Motor neuron (in vitro differentiated cells): ENCODE measurements around the gene JAG2. TPM values are rescaled to one million over a fixed set of nuclear protein-coding genes. Genes with fewer than 3 reads are reported as not detected.
A peak's percentile ranks its signal among the peaks of the same experiment; 100 is the strongest.
"Not testable (repeated sequence)": the region's sequence is repeated elsewhere in the genome, so short reads cannot be mapped to it uniquely, and the experiment has no call there.

Experiments used
- ATAC-seq, 8 experiments: fragments of 200-7000 bp; cut with Tn5 transposase; replicated peaks in 6 of 8; 2 replicates each; pipeline ENCODE4 v1.8.0; 2021; ENCODE audit warnings: mild to moderate bottlenecking in 8 of 8, moderate library complexity in 8 of 8
- H3K27ac ChIP-seq, 2 donors: fragments of 250-450 bp; sonication (Bioruptor Pico); 2 replicates each; pipeline ENCODE4 v1.9.0; 2021; ENCODE audit warnings: antibody characterized with exemption in 2 of 2, mild to moderate bottlenecking in 2 of 2, moderate library complexity in 1 of 2
- H3K4me1 ChIP-seq, 2 donors: fragments of 250-450 bp; sonication (Bioruptor Pico); replicated peaks in 1 of 2; 2 replicates each; pipeline ENCODE4 v1.6.1; 2021; ENCODE audit warnings: antibody characterized with exemption in 2 of 2, mild to moderate bottlenecking in 2 of 2, moderate library complexity in 1 of 2
- H3K4me3 ChIP-seq, 5 donors: fragments of 250-450 bp; sonication (Bioruptor Pico); 2 replicates each; pipeline ENCODE4 v1.9.0; 2021; ENCODE audit warnings: antibody characterized with exemption in 5 of 5, mild to moderate bottlenecking in 5 of 5, moderate library complexity in 4 of 5
- WGBS, 10 experiments: fragments of 450-650 bp; shearing (Covaris generic); methylation state at CpG; one replicate each; pipeline ENCODE4 v1.0.0; 2022; 5-methylcytosine and 5-hydroxymethylcytosine counted together
- in situ Hi-C, 9 experiments: fragments of 400-800 bp; cut with MboI; loops; one replicate each; pipeline ENCODE4 v1.15.0; 2021; ENCODE audit warnings: low sequenced_read_pairs in 9 of 9, low pct_unique_long_range_greater_than_20kb in 2 of 9; ENCODE audit not compliant: unreplicated experiment in 9 of 9
- total RNA-seq, 8 experiments: library from RNA; unstranded; fragments of 300-600 nt; gene quantifications; 2 replicates each; pipeline versions ENCODE4 v1.2.3 to v1.2.4, GENCODE V29; 2022

The JAG2 gene
- total RNA-seq, 8 experiments from 2014 or later, result 2.9 to 11.4 (median 5.2) TPM

DNA sequence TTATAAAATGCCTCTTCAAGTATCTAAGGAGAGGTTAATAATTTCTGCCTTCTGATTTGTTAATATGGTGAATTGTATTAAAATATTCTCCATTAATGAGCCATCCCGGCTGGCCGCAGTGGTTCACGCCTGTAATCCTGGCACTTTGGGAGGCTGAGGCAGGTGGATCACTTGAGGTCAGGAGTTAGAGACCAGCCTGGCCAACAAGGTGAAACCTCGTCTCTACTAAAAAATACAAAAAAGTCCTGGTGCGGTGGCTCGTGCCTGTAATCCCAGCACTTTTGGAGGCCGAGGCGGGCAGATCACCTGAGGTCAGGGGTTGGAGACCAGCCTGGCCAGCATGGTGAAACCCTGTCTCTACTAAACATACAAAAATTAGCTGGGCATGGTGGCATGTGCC is 59.3 kb downstream of the JAG2 start:
- in situ Hi-C loops, H3K4me1 ChIP-seq, H3K27ac ChIP-seq, H3K4me3 ChIP-seq, ATAC-seq: not testable (repeated sequence)
- WGBS, 10 experiments, result 0 to 100% (median 61%) methylated on average over 1 to 7 of the region's 8 CpGs; no CpG with 5 or more reads in 1 of the 10 experiments

GRCh38 chr14:105108516-105108864 is 60.1 kb downstream of the JAG2 start:
- H3K27ac ChIP-seq, result no peak overlapping the region
- no peak overlapping the region for H3K4me3 ChIP-seq
- H3K4me1 ChIP-seq, result no peaks in the 10 kb centered on the region
- in situ Hi-C loops, result no loop called here
- 0 to 100% (median 63%) methylated on average over 1 to 6 of the region's 7 CpGs; no CpG with 5 or more reads in 2 of the 10 experiments for WGBS, 10 experiments
- ATAC-seq, result no peak

- no peak for ATAC-seq
- no peak overlapping the region for H3K27ac ChIP-seq
- in situ Hi-C loops, result no loop called here
- 0 to 71% (median 66%) methylated on average over 1 to 9 of the region's 9 CpGs for WGBS, 10 experiments
- no peak overlapping the region for H3K4me3 ChIP-seq
- H3K4me1 ChIP-seq, result no peaks in the 10 kb centered on the region
These were observed 60.6 kb downstream of the JAG2 start for GRCh38 chr14:105107781-105108515.

GRCh38 chr14:105107351-105107750 is 61.2 kb downstream of the JAG2 start:
- no peak for ATAC-seq
- Histone ChIP-seq H3K27ac (no peak overlapping the region), H3K4me3 (no peak overlapping the region), H3K4me1 (no peaks in the 10 kb centered on the region)
- in situ Hi-C loops, result no loop called here
- 60 to 100% (median 78%) methylated on average over 1 to 7 of the region's 7 CpGs; no CpG with 5 or more reads in 5 of the 10 experiments for WGBS, 10 experiments

DNA sequence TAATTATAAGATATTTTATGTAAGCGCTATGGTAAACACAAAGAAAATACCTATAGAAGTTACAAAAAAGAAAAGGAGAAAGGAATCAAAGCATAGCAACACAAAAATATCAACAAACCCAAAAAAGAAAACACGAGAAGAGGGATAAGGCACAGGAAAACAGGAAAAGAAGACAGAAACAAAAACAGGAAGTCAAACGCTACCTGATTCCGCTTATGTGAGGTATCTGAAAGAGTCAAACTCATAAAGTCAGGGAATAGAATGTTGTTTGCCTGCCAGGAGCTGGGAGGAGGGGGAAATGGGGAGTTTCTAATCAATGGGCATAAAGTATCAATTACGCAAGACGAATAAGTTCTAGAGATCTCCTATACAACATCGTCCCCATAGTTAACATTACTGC is 63.4 kb downstream of the JAG2 start:
- 33 to 83% (median 70%) methylated on average over 2 to 7 of the region's 7 CpGs for WGBS, 10 experiments
- H3K4me1 ChIP-seq, result no peaks in the 10 kb centered on the region
- no peak overlapping the region for H3K27ac ChIP-seq
- ATAC-seq, result no peak
- in situ Hi-C loops, result no loop called here
- no peak overlapping the region for H3K4me3 ChIP-seq

- no peaks in the 10 kb centered on the region for H3K4me1 ChIP-seq
- in situ Hi-C loops, result no loop called here
- WGBS, 10 experiments, result 0 to 100% (median 89%) methylated on average over 1 to 3 of the region's 3 CpGs; no CpG with 5 or more reads in 5 of the 10 experiments
- H3K27ac ChIP-seq, result no peak overlapping the region
- ATAC-seq, result no peak
- no peak overlapping the region for H3K4me3 ChIP-seq
These were observed 65.7 kb downstream of the JAG2 start for GRCh38 chr14:105102893-105103292.

- 40 to 100% (median 86%) methylated on average over 1 to 6 of the region's 7 CpGs; no CpG with 5 or more reads in 1 of the 10 experiments for WGBS, 10 experiments
- in situ Hi-C loops, result no loop called here
These were observed 66.2 kb downstream of the JAG2 start for GRCh38 chr14:105102361-105102870.

DNA sequence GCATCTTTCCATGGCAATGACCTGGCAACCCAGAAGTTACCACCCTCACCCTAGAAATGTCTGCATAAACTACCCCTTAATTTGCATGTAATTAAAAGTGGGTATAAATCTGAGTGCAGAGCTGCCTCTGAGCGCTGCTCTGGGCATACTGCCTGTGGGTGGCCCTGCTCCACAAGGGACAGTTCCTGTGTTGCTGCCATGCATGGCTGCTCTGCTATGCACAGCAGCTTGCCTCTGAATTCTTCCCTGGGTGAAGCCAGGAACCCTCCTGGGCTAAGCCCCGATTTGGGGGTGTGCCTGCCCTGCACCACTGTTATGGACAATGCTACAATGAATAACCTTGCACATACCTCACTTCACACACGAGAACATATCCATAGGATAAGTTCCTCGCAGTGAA is 67.7 kb downstream of the JAG2 start:
- peak in 1 of 8 experiments; percentile 29 for ATAC-seq
- in situ Hi-C loops, result no loop called here
- no peak overlapping the region for H3K4me3 ChIP-seq
- no peak overlapping the region for H3K27ac ChIP-seq
- 0 to 86% (median 50%) methylated on average over 1 to 4 of the region's 4 CpGs; no CpG with 5 or more reads in 1 of the 10 experiments for WGBS, 10 experiments
- H3K4me1 ChIP-seq, result no peaks in the 10 kb centered on the region

More at GRCh38 chr14:105102361-105102870, 66.2 kb downstream of the JAG2 start:
- Histone ChIP-seq H3K4me3 (no peak overlapping the region), H3K27ac (no peak overlapping the region), H3K4me1 (no peaks in the 10 kb centered on the region)
- peak in 2 of 8 experiments; percentile 59 to 61 for ATAC-seq

- in situ Hi-C loops, result loop anchor here in 1 of 9 experiments (25.0 kb wide), 1 partner anchor 88 kb away; the partner anchor contains the start of gene NUDT14
- no peak for ATAC-seq
- no peak overlapping the region for H3K27ac ChIP-seq
- H3K4me1 ChIP-seq, result no peaks in the 10 kb centered on the region
- no peak overlapping the region for H3K4me3 ChIP-seq
- 33 to 100% (median 70%) methylated on average over 1 to 6 of the region's 6 CpGs; no CpG with 5 or more reads in 1 of the 10 experiments for WGBS, 10 experiments
These were observed 68.8 kb downstream of the JAG2 start for GRCh38 chr14:105099778-105100177.

DNA sequence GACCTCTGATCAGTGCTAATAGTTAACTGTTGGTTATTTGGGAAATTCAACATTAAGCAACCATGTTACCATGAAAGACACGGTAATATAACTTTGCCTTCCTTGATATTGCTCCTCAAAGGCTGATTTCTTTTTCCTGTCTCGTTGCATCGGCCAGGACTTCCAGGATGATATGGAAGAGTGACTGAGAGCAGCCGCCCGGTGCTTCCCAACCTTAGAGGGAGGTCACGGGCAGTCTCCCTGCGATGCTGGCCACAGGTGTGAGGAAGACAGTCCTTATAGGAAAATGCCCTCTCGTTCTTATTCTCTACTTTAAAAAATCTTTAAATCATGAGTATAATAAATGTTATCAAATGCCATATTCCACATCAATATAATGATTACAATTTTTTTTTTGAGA is 70.3 kb downstream of the JAG2 start:
- Histone ChIP-seq H3K27ac (no peak overlapping the region), H3K4me3 (no peak overlapping the region), H3K4me1 (peaks cover 2 to 4% of the 10 kb centered on the region in 2 donors)
- in situ Hi-C loops, result loop anchor here in 1 of 9 experiments (25.0 kb wide), 1 partner anchor 89 kb away; the partner anchor contains the start of gene NUDT14
- 34 to 90% (median 74%) methylated on average over 3 to 8 of the region's 8 CpGs; no CpG with 5 or more reads in 1 of the 10 experiments for WGBS, 10 experiments
- ATAC-seq, result no peak

DNA sequence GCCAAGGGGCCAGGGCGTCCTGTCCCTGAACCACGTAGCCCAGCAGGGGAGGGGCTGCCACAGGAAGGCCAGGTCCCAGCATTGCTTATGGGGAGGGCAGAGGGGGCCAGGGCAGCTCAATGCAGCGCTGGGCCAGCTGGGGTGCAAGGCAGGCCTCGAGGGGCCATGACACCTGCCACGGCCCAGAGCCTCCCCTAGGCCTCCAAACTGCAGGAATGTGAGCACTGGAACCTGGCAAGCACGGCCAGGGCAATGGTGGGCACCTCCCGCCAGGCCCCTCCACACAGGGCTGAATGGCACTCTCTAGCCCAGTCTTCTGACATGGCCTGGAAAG is 70.8 kb downstream of the JAG2 start:
- WGBS, 10 experiments, result 20 to 100% (median 76%) methylated on average over 1 to 3 of the region's 7 CpGs; no CpG with 5 or more reads in 4 of the 10 experiments
- in situ Hi-C loops, result loop anchor here in 1 of 9 experiments (25.0 kb wide), 1 partner anchor 90 kb away; the partner anchor contains the start of gene NUDT14
- H3K4me3 ChIP-seq, result no peak overlapping the region

DNA sequence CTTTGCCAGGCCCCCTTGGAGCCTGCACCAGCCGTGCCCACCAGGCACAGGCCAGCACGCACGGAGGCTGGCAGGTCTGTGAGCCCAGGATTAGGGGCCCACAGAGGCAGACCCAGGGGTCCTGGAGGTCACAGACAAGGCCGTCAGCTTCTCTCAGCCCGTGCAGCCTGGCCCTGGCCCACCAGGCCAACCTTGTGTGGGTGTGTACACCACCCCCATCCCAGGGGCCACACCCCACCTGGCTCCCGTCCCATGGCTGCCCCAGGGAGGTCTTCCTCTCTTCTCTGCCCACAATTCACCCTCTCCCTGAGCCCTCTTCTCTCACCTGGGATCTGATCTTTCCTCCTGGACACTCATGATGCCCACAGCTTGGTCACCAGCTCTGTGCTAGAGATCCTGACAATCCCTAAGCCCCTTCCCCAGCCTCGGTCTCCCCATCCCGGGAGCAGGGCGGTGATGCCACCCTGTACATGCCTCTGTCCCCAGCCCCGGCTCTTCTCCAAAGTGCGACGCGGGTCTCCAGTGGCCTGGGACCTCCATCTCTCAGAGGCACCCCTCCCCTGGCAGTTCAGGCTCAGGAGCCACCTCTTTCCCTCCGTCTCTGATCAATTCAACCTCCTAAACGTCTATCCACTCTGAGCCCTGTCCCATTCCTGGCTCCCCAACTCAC is 72.2 kb downstream of the JAG2 start:
- in situ Hi-C loops, result loop anchor here in 1 of 9 experiments (25.0 kb wide), 1 partner anchor 91 kb away; the partner anchor contains the start of gene NUDT14
- Histone ChIP-seq H3K4me3 (no peak overlapping the region), H3K4me1 (peaks cover 2 to 4% of the 10 kb centered on the region in 2 donors), H3K27ac (no peak overlapping the region)
- WGBS, 10 experiments, result 10 to 100% (median 55%) methylated on average over 1 to 5 of the region's 15 CpGs; no CpG with 5 or more reads in 4 of the 10 experiments
- ATAC-seq, result no peak

More for the DNA sequence above, 70.8 kb downstream of the JAG2 start:
- Histone ChIP-seq H3K27ac (no peak overlapping the region), H3K4me1 (peaks cover 2 to 4% of the 10 kb centered on the region in 2 donors)
- no peak for ATAC-seq

DNA sequence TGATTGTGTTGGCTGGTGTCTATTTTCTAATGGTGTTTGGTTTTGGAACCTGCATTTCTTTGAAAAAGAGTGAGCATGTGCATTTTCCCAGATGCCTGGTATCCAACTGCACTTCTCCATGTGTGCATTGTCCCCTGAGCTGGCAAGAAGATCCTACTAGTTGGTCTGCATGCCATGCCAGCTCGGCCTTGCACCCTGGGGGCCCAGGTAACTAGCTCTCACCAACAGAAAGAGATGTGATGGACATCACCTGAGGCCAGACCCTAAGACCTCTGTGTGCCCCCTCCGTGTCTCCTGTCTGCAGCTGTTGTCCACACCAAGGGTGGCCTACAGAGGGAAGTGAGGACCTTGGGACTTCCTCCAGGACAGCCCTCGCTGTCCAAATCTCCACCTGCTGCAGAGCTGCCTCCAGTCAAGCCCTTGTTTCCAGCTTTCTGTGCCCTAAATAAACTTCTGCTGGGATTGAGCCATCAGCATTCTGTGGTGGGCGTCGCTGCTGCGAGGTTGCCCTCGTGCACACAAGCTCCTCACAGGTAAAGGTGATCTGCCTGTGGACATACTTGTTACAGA is 73.3 kb downstream of the JAG2 start:
- WGBS, 10 experiments, result 80 to 98% (median 95%) methylated on average over 1 to 6 of the region's 7 CpGs; no CpG with 5 or more reads in 5 of the 10 experiments
- in situ Hi-C loops, result loop anchor here in 1 of 9 experiments (25.0 kb wide), 1 partner anchor 92 kb away; the partner anchor contains the start of gene NUDT14
- ATAC-seq, result no peak
- no peak overlapping the region for H3K4me3 ChIP-seq
- peaks cover 2 to 8% of the 10 kb centered on the region in 2 donors for H3K4me1 ChIP-seq
- H3K27ac ChIP-seq, result no peak overlapping the region
